HG02588 (cell line): ENCODE measurements around the gene GP1BB.

Experiments
- ATAC-seq: cut with Tn5 transposase; IDR thresholded peaks from one replicate; pipeline ENCODE4 v1.9.1; 2021; ENCODE audit warnings: mild to moderate bottlenecking, moderate library complexity; ENCODE audit not compliant: unreplicated experiment

Gene GP1BB

DNA sequence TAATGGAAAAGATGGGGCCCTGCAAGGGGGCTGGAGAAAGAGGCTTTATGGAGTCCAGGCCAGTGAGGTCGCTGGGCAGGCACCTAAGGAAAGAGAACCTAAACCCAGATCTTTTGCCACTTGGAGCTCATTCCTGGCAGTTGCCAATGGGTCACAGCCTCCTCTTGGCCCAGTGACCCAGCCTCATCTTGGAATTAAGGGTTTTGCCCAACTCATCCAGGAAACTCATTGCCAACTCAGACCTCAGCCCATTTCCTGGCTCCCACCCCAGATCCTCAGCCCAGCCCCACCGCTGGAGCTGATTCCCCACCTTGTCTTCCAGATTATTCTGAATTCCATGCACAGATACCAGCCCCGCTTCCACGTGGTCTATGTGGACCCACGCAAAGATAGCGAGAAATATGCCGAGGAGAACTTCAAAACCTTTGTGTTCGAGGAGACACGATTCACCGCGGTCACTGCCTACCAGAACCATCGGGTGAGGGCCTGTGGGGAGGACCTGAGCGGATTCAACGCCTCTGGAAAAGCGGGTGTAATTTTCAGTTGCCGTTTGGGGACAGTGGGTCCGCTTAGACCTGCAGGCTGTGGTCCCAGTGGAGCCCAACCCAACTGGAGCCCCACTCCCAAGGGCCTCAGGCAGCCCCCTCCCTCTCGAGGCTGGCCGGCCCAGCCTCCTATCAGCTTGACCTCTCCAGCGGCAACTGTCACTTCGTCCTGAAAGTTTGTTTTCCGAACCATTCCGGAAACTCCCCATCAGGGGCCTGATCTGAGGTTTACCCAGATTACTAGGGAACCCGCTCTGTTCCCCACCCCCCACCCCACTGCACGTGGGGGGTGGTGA, 41.5 kb downstream of the GP1BB start:
- ATAC-seq = no peak

DNA sequence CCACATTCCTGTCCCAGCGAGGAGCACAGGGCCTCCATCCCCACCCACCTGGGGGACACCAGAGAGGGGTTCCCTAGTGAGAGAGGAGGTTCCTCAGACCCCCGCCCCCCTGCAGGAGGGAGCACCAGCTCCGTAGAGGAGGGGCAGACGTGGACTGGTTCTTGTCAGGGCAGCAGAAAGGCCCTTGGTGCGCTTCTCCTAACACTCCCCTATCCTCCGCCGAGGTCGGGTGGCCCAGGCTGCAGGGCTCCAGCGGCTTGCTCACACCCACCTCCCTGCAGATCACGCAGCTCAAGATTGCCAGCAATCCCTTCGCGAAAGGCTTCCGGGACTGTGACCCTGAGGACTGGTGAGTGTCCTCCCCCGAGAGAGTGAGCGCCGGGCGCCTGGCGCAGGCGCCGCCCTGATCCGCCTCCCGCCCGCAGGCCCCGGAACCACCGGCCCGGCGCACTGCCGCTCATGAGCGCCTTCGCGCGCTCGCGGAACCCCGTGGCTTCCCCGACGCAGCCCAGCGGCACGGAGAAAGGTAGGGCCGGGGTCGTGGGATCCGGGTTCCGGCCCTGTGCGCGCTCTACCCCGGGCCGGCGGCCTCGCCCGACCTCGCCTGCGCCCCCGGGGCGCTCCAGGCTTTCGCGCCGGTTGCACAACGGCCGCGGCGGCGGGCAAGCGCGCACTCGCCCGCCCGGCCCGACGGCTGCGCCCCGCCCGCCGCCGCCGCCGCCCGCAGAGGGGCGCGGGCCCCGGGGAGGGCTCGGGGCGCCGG, 42.3 kb downstream of the GP1BB start:
- ATAC-seq = no peak

DNA sequence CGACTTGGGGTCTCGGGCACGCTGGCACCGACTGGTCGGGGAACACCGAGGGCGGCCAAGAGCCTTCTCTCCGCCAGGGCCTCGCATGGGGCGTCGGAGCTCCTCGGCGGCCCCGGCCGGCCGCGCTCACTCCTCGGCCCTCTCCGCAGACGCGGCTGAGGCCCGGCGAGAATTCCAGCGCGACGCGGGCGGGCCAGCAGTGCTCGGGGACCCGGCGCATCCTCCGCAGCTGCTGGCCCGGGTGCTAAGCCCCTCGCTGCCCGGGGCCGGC, 42.8 kb downstream of the GP1BB start:
- ATAC-seq = no peak

DNA sequence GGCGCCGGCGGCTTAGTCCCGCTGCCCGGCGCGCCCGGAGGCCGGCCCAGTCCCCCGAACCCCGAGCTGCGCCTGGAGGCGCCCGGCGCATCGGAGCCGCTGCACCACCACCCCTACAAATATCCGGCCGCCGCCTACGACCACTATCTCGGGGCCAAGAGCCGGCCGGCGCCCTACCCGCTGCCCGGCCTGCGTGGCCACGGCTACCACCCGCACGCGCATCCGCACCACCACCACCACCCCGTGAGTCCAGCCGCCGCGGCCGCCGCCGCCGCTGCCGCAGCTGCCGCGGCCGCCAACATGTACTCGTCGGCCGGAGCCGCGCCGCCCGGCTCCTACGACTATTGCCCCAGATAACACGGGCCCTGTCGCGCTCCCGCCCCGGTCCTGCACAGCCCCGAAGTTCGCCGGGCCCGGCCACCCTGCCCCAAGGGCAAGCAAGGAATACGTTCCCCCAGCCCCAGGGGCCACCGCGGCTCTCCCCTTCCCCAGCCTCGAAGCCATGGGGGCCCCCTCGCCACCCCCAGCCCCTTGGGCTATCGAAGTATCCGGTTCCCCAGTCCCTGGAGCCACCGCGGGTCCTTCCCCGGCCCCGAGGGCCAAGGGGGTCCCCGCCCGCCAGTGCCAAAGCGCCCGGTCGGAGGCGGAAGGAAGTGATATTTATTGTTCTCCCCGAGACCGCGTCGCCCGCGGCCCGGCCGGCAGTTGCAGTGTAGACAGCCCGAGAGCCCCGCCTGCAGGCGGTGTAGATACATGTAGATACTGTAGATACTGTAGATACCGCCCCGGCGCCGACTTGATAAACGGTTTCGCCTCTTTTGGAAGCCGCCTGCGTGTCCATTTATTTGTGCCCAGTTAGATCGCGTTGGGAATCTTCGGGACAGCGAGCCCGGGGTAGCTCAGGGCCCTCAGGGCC, 43.4 kb downstream of the GP1BB start:
- ATAC-seq = no peak

DNA sequence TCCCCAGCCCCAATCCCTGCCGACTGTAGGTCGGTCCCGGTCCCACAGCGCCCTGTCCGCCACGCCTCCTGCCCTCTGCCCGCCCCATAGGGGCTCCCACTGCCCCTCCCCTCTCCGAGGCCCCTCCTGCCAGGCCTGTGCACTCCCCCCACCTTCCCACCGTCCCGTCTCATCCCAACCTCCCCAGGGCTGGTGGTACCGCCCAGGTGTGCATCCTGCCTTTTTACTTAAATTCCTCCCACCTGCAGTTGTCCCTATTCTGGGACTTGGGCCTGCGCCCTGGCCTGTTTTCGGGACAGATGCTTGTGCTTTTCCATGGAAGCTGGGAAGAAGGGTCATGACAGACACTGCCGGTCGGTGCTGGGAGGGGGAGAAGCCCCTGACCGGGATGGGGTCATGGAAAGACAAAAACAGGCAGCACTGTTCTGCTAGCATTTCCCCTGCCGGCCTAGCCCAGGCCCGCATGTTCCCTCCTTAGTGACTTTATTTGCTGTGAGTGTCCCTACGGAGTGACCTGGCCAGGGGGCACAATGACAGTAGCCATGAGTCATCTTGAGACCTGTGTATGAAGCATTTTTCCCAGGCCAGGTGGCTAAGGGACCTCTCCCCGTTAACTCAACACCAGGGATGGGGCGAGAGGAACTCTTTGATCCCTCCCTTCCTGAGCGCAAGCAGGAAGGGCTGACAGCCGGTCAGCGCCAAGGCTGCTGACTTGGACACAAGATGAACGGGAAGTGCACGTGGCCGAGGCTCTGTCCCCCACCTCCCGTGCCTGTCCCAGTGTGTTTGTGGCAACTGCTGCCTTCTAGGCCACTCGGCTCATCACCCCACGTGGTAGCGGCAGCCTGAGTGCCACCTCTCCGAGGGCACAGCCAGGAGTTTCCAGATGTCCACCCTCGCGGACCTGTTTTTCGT, 44.3 kb downstream of the GP1BB start:
- ATAC-seq = no peak

DNA sequence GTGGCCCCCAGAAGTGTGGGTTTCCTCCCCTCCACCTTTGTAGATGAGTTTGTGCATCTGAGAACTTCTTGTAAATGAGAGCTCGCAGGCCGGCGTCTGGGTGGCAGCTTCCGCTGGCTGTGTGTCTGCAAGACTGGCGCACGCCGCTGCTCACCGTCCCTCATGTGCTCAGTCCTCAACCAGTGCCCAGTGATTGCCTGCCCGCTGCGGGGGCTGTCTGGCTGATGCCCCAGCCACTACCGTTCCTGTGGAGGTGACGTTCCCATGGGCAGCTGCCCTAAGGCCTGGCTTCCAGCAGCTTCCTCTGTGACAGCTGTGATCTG, 46.0 kb downstream of the GP1BB start:
- ATAC-seq = no peak

DNA sequence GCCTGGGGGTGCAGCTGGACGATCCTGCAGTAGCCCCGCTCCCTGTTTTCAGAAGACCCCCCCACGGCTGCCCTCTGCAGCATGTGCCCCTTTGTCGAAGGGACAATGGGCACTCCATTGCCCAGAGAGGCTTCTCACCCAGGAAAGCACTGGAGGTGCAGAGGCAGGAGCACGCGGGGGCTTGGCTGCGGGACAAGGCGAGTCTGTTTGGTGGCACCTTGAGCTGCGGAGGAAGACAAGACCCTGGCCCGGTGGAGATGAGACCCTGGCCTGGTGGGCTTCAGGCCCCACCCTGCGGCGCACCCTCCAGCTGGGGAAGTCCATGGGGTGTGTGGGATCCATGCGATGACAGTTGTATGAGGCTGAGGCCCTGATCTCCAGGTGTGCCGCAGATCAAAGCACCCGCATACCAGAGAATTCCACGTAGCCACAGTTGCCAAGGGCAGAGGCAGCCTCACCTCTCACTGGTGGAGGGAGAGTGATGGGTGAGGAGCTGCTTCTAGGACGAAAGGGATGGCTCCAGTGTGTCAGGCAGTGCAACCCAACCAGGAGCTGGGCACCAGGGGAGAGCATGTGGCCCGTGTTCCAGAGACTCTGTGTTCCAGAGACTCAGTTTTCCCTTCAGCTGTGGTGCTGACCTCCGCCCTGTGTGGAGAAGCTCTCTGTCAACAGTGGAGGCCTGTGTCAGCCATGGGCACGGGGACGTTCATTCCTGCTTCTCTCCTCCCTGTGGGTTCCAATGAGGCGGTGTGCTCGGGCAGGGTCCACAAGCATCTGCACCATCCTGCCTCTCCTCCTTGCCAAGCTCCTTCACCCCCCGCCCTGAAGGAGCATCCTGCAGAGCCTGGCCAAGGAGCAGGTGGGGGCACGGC, 47.2 kb downstream of the GP1BB start:
- ATAC-seq = no peak

DNA sequence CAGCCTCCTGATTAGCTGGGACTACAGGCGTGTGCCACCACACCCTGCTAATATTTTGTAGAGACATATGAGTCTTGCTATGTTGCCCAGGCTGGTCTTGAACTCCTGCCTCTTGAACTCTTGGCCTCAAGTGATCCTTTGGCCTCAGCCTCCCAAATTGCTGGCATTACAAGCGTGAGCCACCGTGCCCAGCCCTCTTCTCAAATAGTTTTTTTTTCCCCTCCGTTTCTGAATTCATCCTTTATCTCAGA, 49.0 kb downstream of the GP1BB start:
- ATAC-seq = no peak

DNA sequence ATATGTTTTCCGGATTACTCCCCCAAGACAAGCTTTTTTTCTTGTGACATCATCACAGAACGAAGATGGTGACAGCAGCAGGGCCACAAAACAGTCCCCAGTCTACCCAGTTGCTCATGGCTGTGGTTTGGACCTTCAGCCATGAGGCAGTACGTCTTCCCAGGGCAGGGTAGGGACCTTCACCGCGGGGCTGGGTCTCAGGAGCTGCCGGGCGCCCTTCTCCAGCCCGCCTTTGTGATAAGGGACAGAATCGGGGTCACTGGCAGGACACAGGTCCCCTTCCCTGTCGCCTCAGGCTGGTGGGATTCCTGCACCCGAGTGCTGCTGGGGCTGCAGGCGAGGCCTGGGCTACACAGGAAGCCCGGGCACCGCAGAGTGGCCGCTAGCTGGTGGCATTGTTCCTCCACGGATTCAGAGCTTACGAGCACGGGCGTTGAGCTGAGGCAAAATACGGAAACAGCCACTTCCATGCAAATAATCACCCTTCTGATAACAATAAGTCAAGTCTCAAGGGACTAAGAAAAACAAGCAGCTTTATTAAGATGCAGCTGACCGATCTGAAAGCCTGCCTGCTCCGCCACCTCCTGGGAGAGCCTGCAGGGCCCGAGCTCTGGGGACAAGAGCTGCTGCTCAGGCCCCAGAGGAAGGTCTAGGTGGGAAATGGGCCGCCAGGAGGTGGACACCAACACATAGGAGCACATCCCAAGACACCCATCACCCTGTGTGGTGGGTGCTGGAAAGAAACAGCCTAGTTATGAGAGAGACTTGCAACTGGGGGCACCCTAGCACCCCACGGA, 49.5 kb downstream of the GP1BB start:
- ATAC-seq = peak; percentile 57

DNA sequence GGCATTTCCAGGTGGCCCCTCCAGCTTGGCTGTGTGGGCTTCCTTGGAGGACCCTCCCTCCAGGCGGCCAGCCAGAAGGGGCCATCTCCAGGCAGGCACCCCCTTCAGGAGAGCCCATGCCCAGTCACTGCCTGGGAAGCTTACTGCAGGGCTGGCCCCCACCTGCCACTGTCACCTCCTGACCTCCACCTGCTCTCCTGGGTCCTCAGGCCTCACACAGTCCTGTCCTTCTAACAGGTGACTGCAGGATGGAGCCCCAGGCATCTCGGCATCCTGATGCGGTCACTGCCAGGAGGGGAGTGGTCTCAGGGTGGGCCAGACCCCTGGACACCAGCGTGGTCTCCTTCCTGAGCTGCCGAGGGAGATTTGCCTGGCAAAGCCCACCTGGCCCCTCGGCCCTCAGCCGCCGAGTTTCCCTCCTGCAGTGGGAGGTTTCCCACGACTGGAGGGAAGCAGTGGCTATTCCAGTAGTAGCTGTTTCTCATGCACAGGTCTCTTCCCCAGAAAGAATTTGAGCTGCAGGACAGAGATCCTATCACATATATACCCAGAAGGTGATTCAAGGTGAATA, 50.2 kb downstream of the GP1BB start:
- ATAC-seq = no peak
